Panc1 (cell line): ENCODE measurements around the gene RIPK3. TPM values are rescaled to one million over a fixed set of nuclear protein-coding genes. Genes with fewer than 3 reads are reported as not detected.

ENCODE experiments used
- ATAC-seq: fragments of 200-7000 bp; cut with Tn5 transposase; 2 replicates; pipeline ENCODE4 v1.9.1; 2020; ENCODE audit warnings: mild to moderate bottlenecking, moderate library complexity
- BruUV-seq: library from RNA; stranded (reverse); fragments of 400-500 nt; replicated peaks from 2 replicates; lab custom pipeline; 2021; lab: Mats Ljungman, UMichigan
- CTCF ChIA-PET: fragments of 300-600 bp; sonication (Branson Sonifier 250); formaldehyde crosslinking; loops from one replicate; lab custom pipeline; 2022; ENCODE audit warnings: antibody characterized with exemption; lab: Charles Lee
- POLR2A ChIA-PET: fragments of 300-600 bp; sonication (Branson Sonifier 250); formaldehyde crosslinking; loops from one replicate; lab custom pipeline; 2022; ENCODE audit warnings: antibody characterized with exemption; lab: Charles Lee
- DNase-seq: peaks from one replicate; pipeline ENCODE4 v3.0.0-alpha.2; 2010; ENCODE audit warnings: low read depth, low spot score
- H3K27ac ChIP-seq: 2 replicates; pipeline ENCODE4 v1.5.1; 2011; ENCODE audit warnings: mild to moderate bottlenecking, low read length, inconsistent platforms
- H3K27me3 ChIP-seq: fragments of 200-500 bp; sonication (Bioruptor generic); 2 replicates; pipeline ENCODE4 v1.6.0; 2014; ENCODE audit warnings: low read length, inconsistent platforms; ENCODE audit not compliant: control insufficient read depth, insufficient read depth
- H3K36me3 ChIP-seq: fragments of 200-500 bp; sonication (Bioruptor generic); 2 replicates; pipeline ENCODE4 v1.5.1; 2014; ENCODE audit warnings: inconsistent platforms, mild to moderate bottlenecking, low read length, moderate library complexity; ENCODE audit not compliant: control insufficient read depth, insufficient read depth
- H3K4me1 ChIP-seq: 2 replicates; pipeline ENCODE4 v1.5.1; 2011; ENCODE audit warnings: inconsistent platforms, mild to moderate bottlenecking, low read length, moderate library complexity; ENCODE audit not compliant: control insufficient read depth, insufficient read depth
- H3K4me3 ChIP-seq, 2 experiments: 2 replicates each; pipeline ENCODE4 v1.5.1; 2011 to 2012; ENCODE audit warnings: low read depth in 2 of 2, low read length in 2 of 2, mild to moderate bottlenecking in 2 of 2, inconsistent platforms in 1 of 2, moderate library complexity in 1 of 2
- H3K9me3 ChIP-seq: fragments of 200-500 bp; sonication (Bioruptor generic); 2 replicates; pipeline ENCODE4 v1.5.1; 2014; ENCODE audit warnings: low read depth, mild to moderate bottlenecking, inconsistent platforms, low read length, moderate library complexity; ENCODE audit not compliant: control insufficient read depth, insufficient read depth
- POLR2AphosphoS5 ChIP-seq: IDR thresholded peaks from 2 replicates; pipeline ENCODE4 v1.6.1; 2012; ENCODE audit warnings: mild to moderate bottlenecking, low read depth, low read length, moderate library complexity
- SIN3A ChIP-seq: IDR thresholded peaks from 2 replicates; pipeline ENCODE4 v1.6.1; 2012; ENCODE audit warnings: low read depth, mild to moderate bottlenecking, low read length, moderate library complexity, borderline replicate concordance; ENCODE audit not compliant: insufficient read depth
- TCF7L2 ChIP-seq: IDR thresholded peaks from 2 replicates; pipeline ENCODE4 v1.6.1; 2011; ENCODE audit warnings: mild to moderate bottlenecking, low read depth, low read length, inconsistent platforms
- in situ Hi-C: cut with HindIII; loops from 2 replicates; pipeline ENCODE4 v1.10.0; 2016; ENCODE audit warnings: low sequenced_read_pairs, low pct_unique_long_range_greater_than_20kb
- intact Hi-C: fragments of 100-400 bp; cut with micrococcal nuclease; formaldehyde crosslinking; loops from one replicate; pipeline ENCODE4 v1.10.0; 2022; ENCODE audit not compliant: unreplicated experiment
- total RNA-seq: library from RNA; stranded (reverse); gene quantifications from one replicate; pipeline ENCODE4 v1.2.1, GENCODE V29; 2021; ENCODE audit not compliant: unreplicated experiment
- TF ChIP-seq, protein P1 (sequence below): fragments of 450-650 bp; IDR thresholded peaks from 2 replicates; pipeline ENCODE4 v1.5.1; 2017; ENCODE audit warnings: mild to moderate bottlenecking
- TF ChIP-seq, protein P2 (sequence below), 2 experiments: IDR thresholded peaks; 2 replicates each; pipeline ENCODE4 v1.6.1; 2011 to 2012; ENCODE audit warnings: low read depth in 2 of 2, control low read depth in 1 of 2, low read length in 1 of 2, mild to moderate bottlenecking in 1 of 2, moderate library complexity in 1 of 2; ENCODE audit not compliant: insufficient read depth in 1 of 2

RIPK3 gene
- total RNA-seq, 1 experiment from 2014 or later = not detected

DNA sequence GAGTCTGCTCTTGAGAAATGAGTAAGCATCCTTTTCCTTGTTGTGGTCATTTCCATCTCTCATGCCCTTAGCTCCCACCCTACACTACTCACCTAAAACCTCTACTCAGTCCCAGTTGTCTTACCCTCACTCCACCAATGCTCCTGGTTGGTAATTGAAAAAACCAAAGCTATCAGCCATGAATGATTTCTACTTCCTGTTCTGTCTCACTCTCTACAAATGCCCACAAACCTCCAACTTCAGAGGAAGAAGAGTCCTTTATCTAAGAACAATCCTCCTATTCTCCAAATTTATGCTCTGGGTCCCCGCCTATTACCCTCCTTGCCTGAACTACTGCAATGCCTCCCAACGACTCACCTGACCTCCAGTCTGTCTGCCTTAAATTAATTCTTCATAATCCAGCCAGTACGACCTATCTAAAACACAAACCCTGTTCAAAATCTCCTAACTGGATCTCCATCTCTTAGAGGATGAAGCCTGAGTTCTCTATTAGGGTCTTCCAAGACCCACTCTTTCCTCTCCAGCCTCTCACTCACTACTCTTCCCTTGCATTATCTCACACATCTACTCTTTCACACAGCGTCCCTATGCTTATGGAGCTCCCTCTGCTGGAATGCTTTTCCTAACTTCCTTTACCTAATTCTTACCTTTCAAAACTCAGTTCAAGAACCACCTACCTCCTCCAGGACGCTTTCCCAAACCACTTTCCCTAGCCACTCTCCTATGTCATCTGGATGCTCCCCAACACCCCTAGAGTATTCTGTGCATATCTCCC is 42.4 kb downstream of the RIPK3 start:
- ChIA-PET CTCF (interaction anchor here (0.5 to 1.9 kb wide), 4 partner anchors 31 to 1344 kb away, joined by 3 to 8 read pairs (median 4); partner anchors contain the start of gene TINF2), POLR2A (interaction anchor here (1.1 kb wide), 1 partner anchor 55 kb away, joined by 6 read pairs; the partner anchor contains the start of gene TINF2)
- DNase-seq = no peak
- no peak overlapping the region for H3K4me3 ChIP-seq
- H3K27ac ChIP-seq = no peak overlapping the region
- TF ChIP-seq SIN3A = no peak
- no peak for TF ChIP-seq POLR2AphosphoS5
- TF ChIP-seq TCF7L2 = no peak
- TF ChIP-seq, protein P1, sequence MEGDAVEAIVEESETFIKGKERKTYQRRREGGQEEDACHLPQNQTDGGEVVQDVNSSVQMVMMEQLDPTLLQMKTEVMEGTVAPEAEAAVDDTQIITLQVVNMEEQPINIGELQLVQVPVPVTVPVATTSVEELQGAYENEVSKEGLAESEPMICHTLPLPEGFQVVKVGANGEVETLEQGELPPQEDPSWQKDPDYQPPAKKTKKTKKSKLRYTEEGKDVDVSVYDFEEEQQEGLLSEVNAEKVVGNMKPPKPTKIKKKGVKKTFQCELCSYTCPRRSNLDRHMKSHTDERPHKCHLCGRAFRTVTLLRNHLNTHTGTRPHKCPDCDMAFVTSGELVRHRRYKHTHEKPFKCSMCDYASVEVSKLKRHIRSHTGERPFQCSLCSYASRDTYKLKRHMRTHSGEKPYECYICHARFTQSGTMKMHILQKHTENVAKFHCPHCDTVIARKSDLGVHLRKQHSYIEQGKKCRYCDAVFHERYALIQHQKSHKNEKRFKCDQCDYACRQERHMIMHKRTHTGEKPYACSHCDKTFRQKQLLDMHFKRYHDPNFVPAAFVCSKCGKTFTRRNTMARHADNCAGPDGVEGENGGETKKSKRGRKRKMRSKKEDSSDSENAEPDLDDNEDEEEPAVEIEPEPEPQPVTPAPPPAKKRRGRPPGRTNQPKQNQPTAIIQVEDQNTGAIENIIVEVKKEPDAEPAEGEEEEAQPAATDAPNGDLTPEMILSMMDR = peak; percentile 53
- TF ChIP-seq, protein P2, sequence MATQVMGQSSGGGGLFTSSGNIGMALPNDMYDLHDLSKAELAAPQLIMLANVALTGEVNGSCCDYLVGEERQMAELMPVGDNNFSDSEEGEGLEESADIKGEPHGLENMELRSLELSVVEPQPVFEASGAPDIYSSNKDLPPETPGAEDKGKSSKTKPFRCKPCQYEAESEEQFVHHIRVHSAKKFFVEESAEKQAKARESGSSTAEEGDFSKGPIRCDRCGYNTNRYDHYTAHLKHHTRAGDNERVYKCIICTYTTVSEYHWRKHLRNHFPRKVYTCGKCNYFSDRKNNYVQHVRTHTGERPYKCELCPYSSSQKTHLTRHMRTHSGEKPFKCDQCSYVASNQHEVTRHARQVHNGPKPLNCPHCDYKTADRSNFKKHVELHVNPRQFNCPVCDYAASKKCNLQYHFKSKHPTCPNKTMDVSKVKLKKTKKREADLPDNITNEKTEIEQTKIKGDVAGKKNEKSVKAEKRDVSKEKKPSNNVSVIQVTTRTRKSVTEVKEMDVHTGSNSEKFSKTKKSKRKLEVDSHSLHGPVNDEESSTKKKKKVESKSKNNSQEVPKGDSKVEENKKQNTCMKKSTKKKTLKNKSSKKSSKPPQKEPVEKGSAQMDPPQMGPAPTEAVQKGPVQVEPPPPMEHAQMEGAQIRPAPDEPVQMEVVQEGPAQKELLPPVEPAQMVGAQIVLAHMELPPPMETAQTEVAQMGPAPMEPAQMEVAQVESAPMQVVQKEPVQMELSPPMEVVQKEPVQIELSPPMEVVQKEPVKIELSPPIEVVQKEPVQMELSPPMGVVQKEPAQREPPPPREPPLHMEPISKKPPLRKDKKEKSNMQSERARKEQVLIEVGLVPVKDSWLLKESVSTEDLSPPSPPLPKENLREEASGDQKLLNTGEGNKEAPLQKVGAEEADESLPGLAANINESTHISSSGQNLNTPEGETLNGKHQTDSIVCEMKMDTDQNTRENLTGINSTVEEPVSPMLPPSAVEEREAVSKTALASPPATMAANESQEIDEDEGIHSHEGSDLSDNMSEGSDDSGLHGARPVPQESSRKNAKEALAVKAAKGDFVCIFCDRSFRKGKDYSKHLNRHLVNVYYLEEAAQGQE (IDR thresholded peaks at IDR 0.05; ENCODE audit: insufficient read depth in 1 of 2, low read depth in 2 of 2, low read length in 1 of 2) = no peak
- intact Hi-C loops (loop anchor here (1.0 kb wide), 1 partner anchor 54 kb away; no protein-coding TSS in a partner anchor), in situ Hi-C loops (no loop called here)
- peaks cover 7% of the 10 kb centered on the region; the same call in 1 of the 2 replicates for H3K4me1 ChIP-seq
- peak; percentile 40; the same call in 1 of the 2 replicates for ATAC-seq
- no peaks in the 10 kb centered on the region for H3K9me3 ChIP-seq
- peaks cover 7% of the 10 kb centered on the region; the same call in 1 of the 2 replicates for H3K36me3 ChIP-seq
- H3K27me3 ChIP-seq = no peaks in the 10 kb centered on the region
- no TSS peak for BruUV-seq

DNA sequence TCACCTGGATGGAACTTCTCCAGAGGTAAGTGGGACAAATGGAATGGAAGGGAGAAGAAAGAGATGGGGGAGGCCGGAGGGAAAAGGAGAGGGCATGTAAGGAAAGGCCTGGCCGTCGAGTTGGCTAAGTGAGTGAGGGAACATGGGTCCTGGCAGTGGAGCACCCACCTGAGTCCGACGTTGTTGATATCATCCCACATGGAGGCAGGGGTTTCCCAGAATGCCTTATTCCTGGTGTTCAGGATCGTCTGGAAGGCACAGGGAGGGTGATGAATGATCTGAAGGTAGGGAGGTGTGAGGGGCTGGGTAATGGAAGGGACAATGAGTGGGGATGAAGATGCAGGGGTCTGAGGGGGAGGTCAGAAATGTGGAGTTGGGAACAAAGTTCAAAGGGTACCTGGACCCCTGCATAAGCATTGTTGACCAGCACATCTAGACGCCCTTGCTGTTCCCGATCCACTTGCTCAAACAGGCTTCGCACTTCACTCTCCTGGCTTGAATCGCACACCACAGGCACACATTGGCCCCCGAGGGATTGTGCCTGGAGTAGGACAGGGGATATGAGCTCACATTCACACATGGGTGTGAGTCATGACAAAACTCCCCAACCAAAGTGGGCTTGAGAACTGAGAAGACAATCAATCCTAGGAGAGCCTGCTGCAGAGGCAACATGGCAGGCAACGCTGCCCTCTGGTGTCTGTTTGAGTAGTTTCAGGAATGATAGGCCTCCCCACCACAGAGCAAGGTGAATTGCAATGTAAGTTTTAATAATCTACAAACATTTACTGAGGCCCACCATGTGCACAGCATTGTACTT is 43.2 kb downstream of the RIPK3 start:
- CTCF ChIA-PET = interaction anchor here (0.7 to 1.9 kb wide), 2 partner anchors 30 to 54 kb away, joined by 3 to 8 read pairs; partner anchors contain the start of gene TINF2
- ATAC-seq (peak; percentile 68), DNase-seq (peak; percentile 61)

More for the DNA sequence above, 43.2 kb downstream of the RIPK3 start:
- BruUV-seq = no TSS peak
- peaks cover 7% of the 10 kb centered on the region; the same call in 1 of the 2 replicates for H3K4me1 ChIP-seq
- H3K27me3 ChIP-seq = no peaks in the 10 kb centered on the region
- no peak overlapping the region for H3K4me3 ChIP-seq
- POLR2A ChIA-PET = no interaction called here
- in situ Hi-C loops = no loop called here
- no peak overlapping the region for H3K27ac ChIP-seq
- no peaks in the 10 kb centered on the region for H3K9me3 ChIP-seq
- no peak for TF ChIP-seq POLR2AphosphoS5
- TF ChIP-seq, protein P1 = peak; percentile 69
- TF ChIP-seq SIN3A = no peak
- no peak for TF ChIP-seq TCF7L2
- TF ChIP-seq, protein P2 (IDR thresholded peaks at IDR 0.05; ENCODE audit: insufficient read depth in 1 of 2, low read depth in 2 of 2, low read length in 1 of 2) = no peak
- intact Hi-C loops = loop anchor here (1.0 kb wide), 1 partner anchor 53 kb away; no protein-coding TSS in a partner anchor
- H3K36me3 ChIP-seq = peaks cover 7% of the 10 kb centered on the region; the same call in 1 of the 2 replicates
